LNCAP (cell line): ENCODE measurements around the gene TMEM221.

Experiments used
- TF ChIP-seq, protein P1 (sequence below): fragments of 450-650 bp; IDR thresholded peaks from 2 replicates; pipeline ENCODE4 v1.5.1; 2017; ENCODE audit warnings: mild to moderate bottlenecking

TMEM221 gene

GRCh38 chr19:17488593-17489391, 40.3 kb upstream of the TMEM221 start:
- TF ChIP-seq, protein P1, sequence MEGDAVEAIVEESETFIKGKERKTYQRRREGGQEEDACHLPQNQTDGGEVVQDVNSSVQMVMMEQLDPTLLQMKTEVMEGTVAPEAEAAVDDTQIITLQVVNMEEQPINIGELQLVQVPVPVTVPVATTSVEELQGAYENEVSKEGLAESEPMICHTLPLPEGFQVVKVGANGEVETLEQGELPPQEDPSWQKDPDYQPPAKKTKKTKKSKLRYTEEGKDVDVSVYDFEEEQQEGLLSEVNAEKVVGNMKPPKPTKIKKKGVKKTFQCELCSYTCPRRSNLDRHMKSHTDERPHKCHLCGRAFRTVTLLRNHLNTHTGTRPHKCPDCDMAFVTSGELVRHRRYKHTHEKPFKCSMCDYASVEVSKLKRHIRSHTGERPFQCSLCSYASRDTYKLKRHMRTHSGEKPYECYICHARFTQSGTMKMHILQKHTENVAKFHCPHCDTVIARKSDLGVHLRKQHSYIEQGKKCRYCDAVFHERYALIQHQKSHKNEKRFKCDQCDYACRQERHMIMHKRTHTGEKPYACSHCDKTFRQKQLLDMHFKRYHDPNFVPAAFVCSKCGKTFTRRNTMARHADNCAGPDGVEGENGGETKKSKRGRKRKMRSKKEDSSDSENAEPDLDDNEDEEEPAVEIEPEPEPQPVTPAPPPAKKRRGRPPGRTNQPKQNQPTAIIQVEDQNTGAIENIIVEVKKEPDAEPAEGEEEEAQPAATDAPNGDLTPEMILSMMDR, result no peak

DNA sequence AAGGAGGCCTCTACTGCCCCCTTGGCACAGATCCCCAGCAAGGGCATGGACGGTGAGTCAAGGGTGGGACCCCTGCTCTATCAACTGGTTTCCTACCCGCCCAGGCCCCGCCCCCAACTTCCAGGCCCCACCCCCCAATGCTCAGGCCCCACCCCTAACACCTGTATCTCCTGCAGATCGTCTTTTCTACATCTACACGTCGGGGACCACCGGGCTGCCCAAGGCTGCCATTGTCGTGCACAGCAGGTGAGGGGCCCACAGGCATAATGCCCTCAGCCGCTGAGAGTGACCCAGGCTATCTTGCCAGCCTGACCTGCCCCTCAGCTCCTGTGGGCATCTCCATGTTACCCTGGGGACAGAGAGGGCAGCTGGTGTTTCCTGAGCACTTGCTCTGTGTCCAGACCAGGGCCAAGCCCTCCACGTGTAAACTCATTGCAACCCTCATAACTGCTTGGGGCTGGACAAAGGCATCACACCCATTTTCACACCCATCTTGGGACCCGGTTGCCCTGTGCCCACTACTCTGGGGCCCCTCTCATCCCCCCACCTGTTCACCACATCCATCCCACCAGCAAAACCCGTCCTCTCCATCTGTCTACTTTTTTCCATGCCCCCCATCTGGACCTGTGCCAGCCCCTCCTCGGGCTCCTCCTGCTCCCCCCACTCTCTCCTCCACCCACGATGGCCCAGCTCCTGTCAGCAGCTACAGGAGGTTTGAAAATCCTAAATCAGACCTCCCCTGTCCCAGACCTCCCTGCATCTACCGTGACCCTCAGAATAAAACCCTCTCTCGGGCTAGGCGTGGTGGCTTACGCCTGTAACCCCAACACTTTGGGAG, 39.0 kb upstream of the TMEM221 start:
- TF ChIP-seq, protein P1, result no peak

GRCh38 chr19:17486545-17487240, 38.2 kb upstream of the TMEM221 start:
- TF ChIP-seq, protein P1, result no peak

GRCh38 chr19:17484520-17485185, 36.2 kb upstream of the TMEM221 start:
- TF ChIP-seq, protein P1, result no peak

- TF ChIP-seq, protein P1, result no peak
These were observed 35.1 kb upstream of the TMEM221 start for GRCh38 chr19:17483605-17484002.

GRCh38 chr19:17482877-17483604, 34.6 kb upstream of the TMEM221 start:
- TF ChIP-seq, protein P1, result no peak
